ENCODE measurements around the gene DNMT3A. TPM values are rescaled to one million over a fixed set of nuclear protein-coding genes. Genes with fewer than 3 reads are reported as not detected.

Gene DNMT3A
- total and polyA plus RNA-seq, 3 experiments from 2014 or later: 19.4 to 80.7 (median 77.9) TPM

GRCh38 chr2:25246558-25247290 is 95.0 kb downstream of the DNMT3A start:
- peaks cover 58% of the 10 kb centered on the region for H3K36me3 ChIP-seq (ENCODE audit: insufficient read depth, low read length)

GRCh38 chr2:25246001-25246400 is 95.7 kb downstream of the DNMT3A start:
- H3K36me3 ChIP-seq (ENCODE audit: insufficient read depth, low read length): peaks cover 65% of the 10 kb centered on the region
- DNase-seq: no peak
- H3K27me3 Mint-ChIP-seq: no peaks in the 10 kb centered on the region
- H3K9me3 ChIP-seq (ENCODE audit: low read length): no peaks in the 10 kb centered on the region
- H3K4me1 Mint-ChIP-seq: peaks cover 19 to 23% (median 20%) of the 10 kb centered on the region in 3 donors
- H3K9me3 Mint-ChIP-seq: no peaks in the 10 kb centered on the region
- H3K4me3 ChIP-seq (ENCODE audit: low read length): no peak overlapping the region
- H3K27ac Mint-ChIP-seq: peak overlapping the region in 1 of 8 donors; percentile 57
- ChIA-PET POLR2A (no interaction called here), CTCF (no interaction called here)
- H3K27ac ChIP-seq (ENCODE audit: low read depth, low read length): no peak overlapping the region
- H3K4me3 Mint-ChIP-seq: no peak overlapping the region
- no peaks in the 10 kb centered on the region for H3K27me3 ChIP-seq (ENCODE audit: insufficient read depth, low read length, poor library complexity, severe bottlenecking)
- H3K4me1 ChIP-seq (ENCODE audit: insufficient read depth, low read length): peaks cover 11% of the 10 kb centered on the region
- peaks cover 0 to 76% (median 9%) of the 10 kb centered on the region in 3 donors for H3K36me3 Mint-ChIP-seq

More at GRCh38 chr2:25246558-25247290, 95.0 kb downstream of the DNMT3A start:
- DNase-seq: no peak
- no peak overlapping the region for H3K4me3 ChIP-seq (ENCODE audit: low read length)
- Mint-ChIP-seq H3K27me3 (no peaks in the 10 kb centered on the region), H3K9me3 (no peaks in the 10 kb centered on the region), H3K4me1 (peaks cover 20 to 29% (median 22%) of the 10 kb centered on the region in 3 donors), H3K27ac (no peak overlapping the region), H3K4me3 (no peak overlapping the region), H3K36me3 (peaks cover 0 to 69% (median 9%) of the 10 kb centered on the region in 3 donors)
- POLR2A ChIA-PET: no interaction called here
- H3K27ac ChIP-seq (ENCODE audit: low read depth, low read length): no peak overlapping the region
- no peaks in the 10 kb centered on the region for H3K9me3 ChIP-seq (ENCODE audit: low read length)
- CTCF ChIA-PET: interaction anchor here (0.7 to 1.3 kb wide), 3 partner anchors 26 to 31 kb away, joined by 3 read pairs; no protein-coding TSS in a partner anchor
- peaks cover 11% of the 10 kb centered on the region for H3K4me1 ChIP-seq (ENCODE audit: insufficient read depth, low read length)
- no peaks in the 10 kb centered on the region for H3K27me3 ChIP-seq (ENCODE audit: insufficient read depth, low read length, poor library complexity, severe bottlenecking)

GRCh38 chr2:25245141-25245540 is 96.6 kb downstream of the DNMT3A start:
- H3K4me3 Mint-ChIP-seq: peak overlapping the region in 1 of 7 donors; percentile 14
- no peak for DNase-seq
- Histone ChIP-seq H3K27ac (ENCODE audit: low read depth, low read length) (no peak overlapping the region), H3K27me3 (ENCODE audit: insufficient read depth, low read length, poor library complexity, severe bottlenecking) (no peaks in the 10 kb centered on the region), H3K4me1 (ENCODE audit: insufficient read depth, low read length) (peaks cover 4% of the 10 kb centered on the region), H3K4me3 (ENCODE audit: low read length) (no peak overlapping the region), H3K9me3 (ENCODE audit: low read length) (no peaks in the 10 kb centered on the region), H3K36me3 (ENCODE audit: insufficient read depth, low read length) (peaks cover 73% of the 10 kb centered on the region)
- no peaks in the 10 kb centered on the region for H3K27me3 Mint-ChIP-seq
- CTCF ChIA-PET: interaction anchor here (0.8 kb wide), 1 partner anchor 77 kb away, joined by 3 read pairs; no protein-coding TSS in a partner anchor
- POLR2A ChIA-PET: no interaction called here
- H3K9me3 Mint-ChIP-seq: no peaks in the 10 kb centered on the region
- H3K4me1 Mint-ChIP-seq: peaks cover 12 to 14% (median 13%) of the 10 kb centered on the region in 3 donors
- peak overlapping the region in 2 of 8 donors; percentile 46 to 63 for H3K27ac Mint-ChIP-seq
- H3K36me3 Mint-ChIP-seq: peaks cover 0 to 85% (median 9%) of the 10 kb centered on the region in 3 donors

- no peak for DNase-seq
- peaks cover 85% of the 10 kb centered on the region for H3K36me3 ChIP-seq (ENCODE audit: insufficient read depth, low read length)
- H3K9me3 ChIP-seq (ENCODE audit: low read length): no peaks in the 10 kb centered on the region
- Mint-ChIP-seq H3K27me3 (no peaks in the 10 kb centered on the region), H3K9me3 (no peaks in the 10 kb centered on the region), H3K27ac (peak overlapping the region in 1 of 8 donors; percentile 60), H3K4me1 (peaks cover under 1 to 4% (median 3%) of the 10 kb centered on the region in 3 donors), H3K4me3 (no peak overlapping the region), H3K36me3 (peaks cover 0 to 89% (median 9%) of the 10 kb centered on the region in 3 donors)
- H3K27me3 ChIP-seq (ENCODE audit: insufficient read depth, low read length, poor library complexity, severe bottlenecking): no peaks in the 10 kb centered on the region
- ChIA-PET POLR2A (no interaction called here), CTCF (no interaction called here)
- no peak overlapping the region for H3K4me3 ChIP-seq (ENCODE audit: low read length)
- no peak overlapping the region for H3K27ac ChIP-seq (ENCODE audit: low read depth, low read length)
- H3K4me1 ChIP-seq (ENCODE audit: insufficient read depth, low read length): no peaks in the 10 kb centered on the region
Measured at GRCh38 chr2:25243995-25244394, 97.7 kb downstream of the DNMT3A start.

- H3K4me3 ChIP-seq (ENCODE audit: low read length): no peak overlapping the region
- POLR2A ChIA-PET: no interaction called here
- DNase-seq: no peak
- CTCF ChIA-PET: no interaction called here
- H3K27me3 ChIP-seq (ENCODE audit: insufficient read depth, low read length, poor library complexity, severe bottlenecking): no peaks in the 10 kb centered on the region
- H3K4me1 ChIP-seq (ENCODE audit: insufficient read depth, low read length): no peaks in the 10 kb centered on the region
- Mint-ChIP-seq H3K27ac (peak overlapping the region in 4 of 8 donors; percentile 19 to 72 (median 58)), H3K4me1 (peaks cover 0 to 4% (median 0%) of the 10 kb centered on the region in 3 donors), H3K9me3 (no peaks in the 10 kb centered on the region), H3K36me3 (peaks cover 0 to 95% (median 13%) of the 10 kb centered on the region in 3 donors), H3K4me3 (no peak overlapping the region), H3K27me3 (peaks cover 0 to 1% of the 10 kb centered on the region in 2 donors)
- H3K9me3 ChIP-seq (ENCODE audit: low read length): no peaks in the 10 kb centered on the region
- H3K27ac ChIP-seq (ENCODE audit: low read depth, low read length): no peak overlapping the region
- H3K36me3 ChIP-seq (ENCODE audit: insufficient read depth, low read length): peaks cover 86% of the 10 kb centered on the region
Measured at GRCh38 chr2:25241452-25241851, 100.3 kb downstream of the DNMT3A start.

- Mint-ChIP-seq H3K27ac (peak overlapping the region in 4 of 8 donors; percentile 43 to 77 (median 71)), H3K9me3 (no peaks in the 10 kb centered on the region), H3K27me3 (peaks cover 0 to 1% of the 10 kb centered on the region in 2 donors), H3K4me3 (no peak overlapping the region), H3K4me1 (peaks cover 0 to 4% (median 0%) of the 10 kb centered on the region in 3 donors), H3K36me3 (peaks cover 0 to 93% (median 10%) of the 10 kb centered on the region in 3 donors)
- no peak overlapping the region for H3K4me3 ChIP-seq (ENCODE audit: low read length)
- H3K9me3 ChIP-seq (ENCODE audit: low read length): no peaks in the 10 kb centered on the region
- ChIA-PET CTCF (interaction anchor here (0.8 to 2.1 kb wide), 2 partner anchors 34 to 37 kb away, joined by 3 to 9 read pairs; no protein-coding TSS in a partner anchor), POLR2A (interaction anchor here (0.5 kb wide), 1 partner anchor 262 kb away, joined by 8 read pairs; no protein-coding TSS in a partner anchor)
- DNase-seq: no peak
- no peaks in the 10 kb centered on the region for H3K4me1 ChIP-seq (ENCODE audit: insufficient read depth, low read length)
- no peaks in the 10 kb centered on the region for H3K27me3 ChIP-seq (ENCODE audit: insufficient read depth, low read length, poor library complexity, severe bottlenecking)
- peaks cover 78% of the 10 kb centered on the region for H3K36me3 ChIP-seq (ENCODE audit: insufficient read depth, low read length)
- H3K27ac ChIP-seq (ENCODE audit: low read depth, low read length): no peak overlapping the region
Measured at GRCh38 chr2:25240636-25241035, 101.1 kb downstream of the DNMT3A start.

- Histone ChIP-seq H3K36me3 (ENCODE audit: insufficient read depth, low read length) (peaks cover 69% of the 10 kb centered on the region), H3K9me3 (ENCODE audit: low read length) (no peaks in the 10 kb centered on the region), H3K4me3 (ENCODE audit: low read length) (no peak overlapping the region), H3K27ac (ENCODE audit: low read depth, low read length) (no peak overlapping the region), H3K4me1 (ENCODE audit: insufficient read depth, low read length) (no peaks in the 10 kb centered on the region), H3K27me3 (ENCODE audit: insufficient read depth, low read length, poor library complexity, severe bottlenecking) (no peaks in the 10 kb centered on the region)
- peaks cover 0 to 92% (median 12%) of the 10 kb centered on the region in 3 donors for H3K36me3 Mint-ChIP-seq
- POLR2A ChIA-PET: no interaction called here
- H3K27me3 Mint-ChIP-seq: peaks cover 0 to 1% of the 10 kb centered on the region in 2 donors
- H3K4me1 Mint-ChIP-seq: peaks cover 0 to 4% (median 0%) of the 10 kb centered on the region in 3 donors
- no peak for DNase-seq
- peak overlapping the region in 2 of 8 donors; percentile 50 to 61 for H3K27ac Mint-ChIP-seq
- H3K4me3 Mint-ChIP-seq: no peak overlapping the region
- CTCF ChIA-PET: interaction anchor here (1.3 to 2.1 kb wide), 2 partner anchors 38 to 73 kb away, joined by 3 to 9 read pairs; no protein-coding TSS in a partner anchor
- H3K9me3 Mint-ChIP-seq: no peaks in the 10 kb centered on the region
Measured at GRCh38 chr2:25238920-25239319, 102.8 kb downstream of the DNMT3A start.

- DNase-seq: no peak
- H3K4me3 ChIP-seq (ENCODE audit: low read length): no peak overlapping the region
- H3K27me3 ChIP-seq (ENCODE audit: insufficient read depth, low read length, poor library complexity, severe bottlenecking): no peaks in the 10 kb centered on the region
- ChIA-PET CTCF (no interaction called here), POLR2A (interaction anchor here (0.6 kb wide), 1 partner anchor 339 kb away, joined by 3 read pairs; no protein-coding TSS in a partner anchor)
- no peak overlapping the region for H3K27ac ChIP-seq (ENCODE audit: low read depth, low read length)
- peaks cover 0 to 1% of the 10 kb centered on the region in 2 donors for H3K27me3 Mint-ChIP-seq
- H3K9me3 Mint-ChIP-seq: no peaks in the 10 kb centered on the region
- peaks cover 0 to 4% (median 0%) of the 10 kb centered on the region in 3 donors for H3K4me1 Mint-ChIP-seq
- no peaks in the 10 kb centered on the region for H3K4me1 ChIP-seq (ENCODE audit: insufficient read depth, low read length)
- H3K36me3 ChIP-seq (ENCODE audit: insufficient read depth, low read length): peaks cover 64% of the 10 kb centered on the region
- no peaks in the 10 kb centered on the region for H3K9me3 ChIP-seq (ENCODE audit: low read length)
- peak overlapping the region in 3 of 8 donors; percentile 17 to 29 (median 27) for H3K27ac Mint-ChIP-seq
- no peak overlapping the region for H3K4me3 Mint-ChIP-seq
- peaks cover 0 to 94% (median 14%) of the 10 kb centered on the region in 3 donors for H3K36me3 Mint-ChIP-seq
Measured at GRCh38 chr2:25237764-25238163, 104.0 kb downstream of the DNMT3A start.

All from CD8-positive, alpha-beta memory T cell (primary cell).